NT2/D1 (cell line): Measurements from ENCODE around the gene SGPP2.

ENCODE experiments used
- SUZ12 ChIP-seq: IDR thresholded peaks from 2 replicates; pipeline ENCODE4 v1.6.1; 2011; ENCODE audit not compliant: insufficient read length, insufficient read depth; ENCODE audit errors: extremely low read depth
- YY1 ChIP-seq: IDR thresholded peaks from 2 replicates; pipeline ENCODE4 v1.6.1; 2011; ENCODE audit not compliant: insufficient read length, insufficient read depth

GRCh38 chr2:222433332-222434173 lies 9.2 kb downstream of the SGPP2 start:
- no peak for TF ChIP-seq SUZ12
- no peak for TF ChIP-seq YY1
